A673 (cell line): Measurements from ENCODE around the gene FRMD3. TPM values are rescaled to one million over a fixed set of nuclear protein-coding genes. Genes with fewer than 3 reads are reported as not detected.

Experiments
- BruUV-seq: library from RNA; stranded (reverse); fragments of 400-500 nt; replicated peaks from 2 replicates; lab custom pipeline; 2021; lab: Mats Ljungman, UMichigan
- CTCF ChIA-PET: fragments of 300-600 bp; sonication (Branson Sonifier 250); formaldehyde crosslinking; loops from one replicate; lab custom pipeline; 2022; ENCODE audit warnings: antibody characterized with exemption; lab: Charles Lee
- POLR2A ChIA-PET: fragments of 300-600 bp; sonication (Branson Sonifier 250); formaldehyde crosslinking; loops from one replicate; lab custom pipeline; 2022; ENCODE audit warnings: antibody characterized with exemption; ENCODE audit not compliant: low non-redundant PET; lab: Charles Lee
- DNase-seq: peaks from one replicate; pipeline ENCODE4 v3.0.0-alpha.2; 2015; ENCODE audit warnings: low spot score
- H3K27ac ChIP-seq: fragments of 200-600 bp; sonication (generic); 2 replicates; pipeline ENCODE4 v1.5.1; 2016; ENCODE audit warnings: mixed run types, low read depth, mild to moderate bottlenecking, mixed read lengths, antibody characterized with exemption, low read length; ENCODE audit not compliant: poor library complexity, severe bottlenecking
- H3K27me3 ChIP-seq: fragments of 200-600 bp; sonication (generic); replicated peaks from 2 replicates; pipeline ENCODE4 v1.6.1; 2017; ENCODE audit warnings: mixed run types, low read depth, mild to moderate bottlenecking, mixed read lengths, antibody characterized with exemption, low read length; ENCODE audit not compliant: insufficient read depth, poor library complexity
- H3K36me3 ChIP-seq: fragments of 200-600 bp; sonication (generic); 2 replicates; pipeline ENCODE4 v1.6.1; 2016; ENCODE audit warnings: mixed run types, mild to moderate bottlenecking, mixed read lengths, antibody characterized with exemption, low read length; ENCODE audit not compliant: insufficient read depth, poor library complexity, severe bottlenecking
- H3K4me1 ChIP-seq: fragments of 200-600 bp; sonication (generic); 2 replicates; pipeline ENCODE4 v1.6.1; 2017; ENCODE audit warnings: mixed run types, mild to moderate bottlenecking, mixed read lengths, antibody characterized with exemption, low read length; ENCODE audit not compliant: insufficient read depth, poor library complexity, severe bottlenecking
- H3K4me3 ChIP-seq: fragments of 200-600 bp; sonication (generic); 2 replicates; pipeline ENCODE4 v1.5.1; 2016; ENCODE audit warnings: low read depth, mixed run types, mild to moderate bottlenecking, mixed read lengths, low read length; ENCODE audit not compliant: poor library complexity, severe bottlenecking
- H3K9me3 ChIP-seq: fragments of 200-600 bp; sonication (generic); 2 replicates; pipeline ENCODE4 v1.6.1; 2016; ENCODE audit warnings: mixed run types, low read depth, mild to moderate bottlenecking, mixed read lengths, antibody characterized with exemption, low read length; ENCODE audit not compliant: poor library complexity, severe bottlenecking
- EZH2 ChIP-seq: fragments of 200-600 bp; sonication (generic); IDR thresholded peaks from 2 replicates; pipeline ENCODE4 v1.6.1; 2017; ENCODE audit warnings: borderline replicate concordance, low read depth, mild to moderate bottlenecking, mixed read lengths, antibody characterized with exemption, low read length; ENCODE audit not compliant: poor library complexity, severe bottlenecking
- intact Hi-C: fragments of 100-400 bp; cut with micrococcal nuclease; formaldehyde crosslinking; loops from one replicate; pipeline ENCODE4 v1.10.0; 2022; ENCODE audit not compliant: unreplicated experiment
- total RNA-seq: library from RNA; stranded (reverse); gene quantifications from 2 replicates; pipeline ENCODE4 v1.2.3, GENCODE V29; 2021
- TF ChIP-seq, protein P1 (sequence below): fragments of 300-800, 200-600 bp; sonication (generic); conservative IDR thresholded peaks from 2 replicates; pipeline ENCODE4 v1.5.1; 2017; ENCODE audit warnings: low read depth, mild to moderate bottlenecking, antibody characterized with exemption, low read length, moderate library complexity, mixed read lengths

The FRMD3 gene
- total RNA-seq, 1 experiment from 2014 or later, result 1.0 TPM

DNA sequence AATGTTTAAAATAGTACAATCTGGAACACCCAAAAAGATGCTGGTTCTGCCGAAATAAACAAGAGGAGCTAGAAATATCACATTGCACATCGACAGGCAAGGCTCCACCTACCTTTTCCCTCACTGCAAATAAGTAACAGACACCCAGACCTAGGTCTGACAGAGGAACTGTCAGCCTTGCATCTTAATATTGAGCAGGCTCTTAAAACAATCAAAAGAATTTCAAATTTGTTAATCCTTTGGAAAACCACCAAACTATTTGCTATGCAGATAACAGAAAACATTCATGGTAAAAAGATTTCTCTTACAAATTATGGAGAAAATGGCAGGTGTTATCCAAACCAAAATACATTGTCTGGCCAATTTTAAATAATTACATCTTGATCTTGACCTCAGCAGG lies 71.3 kb downstream of the FRMD3 start:
- Histone ChIP-seq H3K4me3 (no peak overlapping the region), H3K9me3 (no peaks in the 10 kb centered on the region), H3K36me3 (no peaks in the 10 kb centered on the region), H3K4me1 (no peaks in the 10 kb centered on the region), H3K27me3 (peaks cover 24% of the 10 kb centered on the region), H3K27ac (no peak overlapping the region)
- POLR2A ChIA-PET, result no interaction called here
- no TSS peak for BruUV-seq
- intact Hi-C loops, result no loop called here
- CTCF ChIA-PET, result no interaction called here
- DNase-seq, result no peak
- TF ChIP-seq EZH2, result no peak
- TF ChIP-seq, protein P1, sequence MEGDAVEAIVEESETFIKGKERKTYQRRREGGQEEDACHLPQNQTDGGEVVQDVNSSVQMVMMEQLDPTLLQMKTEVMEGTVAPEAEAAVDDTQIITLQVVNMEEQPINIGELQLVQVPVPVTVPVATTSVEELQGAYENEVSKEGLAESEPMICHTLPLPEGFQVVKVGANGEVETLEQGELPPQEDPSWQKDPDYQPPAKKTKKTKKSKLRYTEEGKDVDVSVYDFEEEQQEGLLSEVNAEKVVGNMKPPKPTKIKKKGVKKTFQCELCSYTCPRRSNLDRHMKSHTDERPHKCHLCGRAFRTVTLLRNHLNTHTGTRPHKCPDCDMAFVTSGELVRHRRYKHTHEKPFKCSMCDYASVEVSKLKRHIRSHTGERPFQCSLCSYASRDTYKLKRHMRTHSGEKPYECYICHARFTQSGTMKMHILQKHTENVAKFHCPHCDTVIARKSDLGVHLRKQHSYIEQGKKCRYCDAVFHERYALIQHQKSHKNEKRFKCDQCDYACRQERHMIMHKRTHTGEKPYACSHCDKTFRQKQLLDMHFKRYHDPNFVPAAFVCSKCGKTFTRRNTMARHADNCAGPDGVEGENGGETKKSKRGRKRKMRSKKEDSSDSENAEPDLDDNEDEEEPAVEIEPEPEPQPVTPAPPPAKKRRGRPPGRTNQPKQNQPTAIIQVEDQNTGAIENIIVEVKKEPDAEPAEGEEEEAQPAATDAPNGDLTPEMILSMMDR, result no peak

DNA sequence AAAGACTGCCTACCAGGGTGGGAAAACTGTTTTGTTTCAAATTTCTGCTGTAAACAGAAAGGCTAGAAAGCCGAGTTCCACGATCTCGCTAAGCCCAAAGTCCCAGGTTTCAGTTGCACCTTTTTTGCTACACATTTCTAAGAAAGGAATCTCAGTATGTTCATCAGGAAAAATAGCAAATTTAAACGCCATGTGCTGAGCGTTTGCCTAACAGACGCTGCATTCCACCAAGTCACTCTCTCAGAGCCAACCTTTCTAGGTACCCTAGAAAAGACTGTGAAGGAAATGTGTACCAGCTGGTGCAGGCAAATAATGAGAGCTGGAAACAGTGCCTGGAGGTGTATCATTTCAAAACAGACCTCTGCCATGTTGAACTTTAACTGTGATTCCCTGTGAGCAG lies 71.8 kb downstream of the FRMD3 start:
- DNase-seq, result no peak
- no peaks in the 10 kb centered on the region for H3K4me1 ChIP-seq
- H3K9me3 ChIP-seq, result no peaks in the 10 kb centered on the region
- no TSS peak for BruUV-seq
- H3K27me3 ChIP-seq, result peaks cover 20% of the 10 kb centered on the region
- H3K36me3 ChIP-seq, result no peaks in the 10 kb centered on the region
- TF ChIP-seq EZH2, result no peak
- TF ChIP-seq, protein P1, result no peak
- H3K4me3 ChIP-seq, result no peak overlapping the region
- H3K27ac ChIP-seq, result no peak overlapping the region
- intact Hi-C loops, result no loop called here
- CTCF ChIA-PET, result no interaction called here
- POLR2A ChIA-PET, result no interaction called here

DNA sequence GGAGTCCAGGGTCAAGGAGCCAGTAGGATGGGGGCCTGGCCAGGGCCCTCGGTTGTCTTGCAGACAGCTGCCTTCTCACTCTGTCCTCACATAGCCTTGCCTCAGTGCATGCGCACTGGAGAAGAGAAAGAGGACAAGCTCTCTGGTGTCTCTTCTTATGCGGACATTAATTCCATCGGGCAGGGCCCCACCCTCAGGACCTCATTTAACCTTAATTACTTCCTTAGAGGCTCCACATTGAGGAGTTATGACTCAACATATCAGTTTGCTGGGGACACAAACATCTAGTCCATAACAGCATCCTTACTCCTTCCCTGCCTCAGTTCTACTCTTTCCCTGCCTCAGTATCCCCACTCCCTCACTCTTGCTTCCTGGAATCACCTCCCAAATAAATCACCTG lies 78.4 kb downstream of the FRMD3 start:
- POLR2A ChIA-PET, result no interaction called here
- CTCF ChIA-PET, result no interaction called here
- H3K9me3 ChIP-seq, result no peaks in the 10 kb centered on the region
- H3K36me3 ChIP-seq, result no peaks in the 10 kb centered on the region
- BruUV-seq, result no TSS peak
- no peaks in the 10 kb centered on the region for H3K4me1 ChIP-seq
- TF ChIP-seq EZH2, result no peak
- TF ChIP-seq, protein P1, result no peak
- no peak overlapping the region for H3K27ac ChIP-seq
- no peak for DNase-seq
- no peaks in the 10 kb centered on the region for H3K27me3 ChIP-seq
- no peak overlapping the region for H3K4me3 ChIP-seq
- intact Hi-C loops, result no loop called here
